Activated CD4-positive, CD25-positive, alpha-beta regulatory T cell treated with anti-CD3 and anti-CD28 coated beads, Interleukin-2, amount 50 U/mL, for 72 hours (primary cell): ENCODE measurements around the gene ZBTB42.

Experiments used
- DNase-seq: peaks from one replicate; pipeline ENCODE4 v3.0.0; 2021

ZBTB42 gene

DNA sequence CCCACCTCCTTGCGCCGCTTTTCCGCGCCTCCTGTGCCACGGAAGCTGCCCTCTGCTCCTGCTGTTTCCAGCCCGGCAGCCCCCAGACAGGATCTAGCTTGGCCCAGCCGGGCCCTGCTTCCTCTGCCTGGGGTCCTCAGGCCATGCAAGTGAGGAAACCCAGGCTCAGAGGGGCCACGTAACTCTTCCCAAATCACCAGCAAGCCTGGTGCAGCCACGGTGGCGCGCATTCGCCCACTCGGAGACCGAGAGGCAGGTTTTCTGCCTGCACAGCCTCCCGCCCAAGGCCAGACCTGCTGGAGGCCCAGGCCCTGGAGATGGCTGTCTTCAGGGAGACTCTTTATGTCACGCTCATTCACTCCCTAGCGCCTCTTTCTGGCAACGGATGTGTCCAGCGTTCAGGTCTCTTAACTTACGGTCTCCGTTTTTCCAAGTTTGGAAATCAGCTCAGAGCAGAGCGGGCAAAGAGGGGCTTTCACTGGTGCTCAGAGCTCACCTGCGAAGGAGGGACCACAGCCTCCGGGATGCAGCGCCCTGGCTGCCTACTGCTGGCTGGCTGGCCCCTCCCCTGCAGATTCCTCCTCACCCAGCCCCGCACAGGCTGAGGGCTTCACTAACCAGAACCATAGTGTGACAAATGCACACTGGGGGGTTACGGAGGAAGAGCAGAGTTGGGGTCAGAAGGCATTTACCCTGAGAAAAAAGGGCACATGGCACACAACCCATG is 43.6 kb downstream of the ZBTB42 start:
- no peak for DNase-seq

DNA sequence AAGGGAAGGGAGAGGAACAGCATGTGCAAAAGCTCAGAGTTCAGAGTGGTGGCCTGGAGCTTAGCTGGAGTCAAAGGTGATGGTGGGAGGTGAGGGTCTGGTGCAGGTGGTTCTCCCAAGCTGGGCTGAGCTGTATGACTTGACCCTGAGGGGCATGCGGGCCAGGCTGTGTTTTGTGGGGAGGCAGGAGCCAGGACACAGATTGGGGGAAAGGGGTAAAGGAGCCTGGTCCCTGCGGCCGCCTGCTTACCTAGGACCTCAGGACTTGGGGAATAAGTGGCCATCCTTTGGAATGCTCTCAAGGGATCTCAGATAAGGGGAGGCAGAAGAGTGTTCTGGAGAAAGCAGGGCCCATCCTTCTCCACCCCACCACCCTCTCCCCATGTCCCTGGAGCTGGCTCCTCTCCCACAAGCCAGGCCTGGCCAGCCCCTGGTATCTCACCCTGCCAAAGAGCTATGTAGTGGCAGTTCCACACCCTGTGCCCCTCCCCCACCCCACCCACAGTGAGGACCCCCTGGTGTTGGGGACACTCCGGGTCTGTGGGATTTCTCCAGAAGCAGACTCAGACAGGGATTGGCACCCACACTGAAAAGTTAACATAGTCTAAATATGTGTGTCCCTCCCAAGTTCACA is 44.2 kb downstream of the ZBTB42 start:
- DNase-seq, result no peak

DNA sequence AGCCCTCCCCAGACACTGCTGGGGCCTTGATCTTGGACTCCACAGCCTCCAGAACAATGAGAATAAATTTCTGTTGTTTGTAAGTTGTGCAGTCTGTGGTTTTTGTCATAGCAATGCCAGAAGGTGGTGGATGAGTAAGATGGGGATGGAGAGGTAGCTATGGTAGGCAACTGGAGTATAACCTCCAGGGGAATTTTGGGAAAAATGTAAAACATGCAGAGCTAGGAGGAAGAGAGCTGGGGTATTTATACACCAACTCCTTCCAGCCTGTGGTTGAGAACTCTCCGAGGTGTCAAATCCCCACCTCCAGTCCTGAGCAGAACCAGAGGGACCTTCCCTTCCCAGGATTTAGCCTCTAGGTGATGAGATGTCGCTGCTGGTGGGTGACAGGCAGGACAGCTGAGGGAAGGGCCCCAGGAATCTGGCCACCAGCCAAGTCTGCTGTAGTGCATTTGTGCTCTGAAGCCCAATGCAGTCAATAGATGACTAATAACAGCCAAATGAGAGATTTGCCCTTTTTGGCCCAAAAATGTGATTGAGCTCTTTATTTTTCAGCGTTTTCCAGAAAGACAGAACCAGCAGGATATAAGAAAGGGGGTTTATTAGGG is 45.0 kb downstream of the ZBTB42 start:
- no peak for DNase-seq

DNA sequence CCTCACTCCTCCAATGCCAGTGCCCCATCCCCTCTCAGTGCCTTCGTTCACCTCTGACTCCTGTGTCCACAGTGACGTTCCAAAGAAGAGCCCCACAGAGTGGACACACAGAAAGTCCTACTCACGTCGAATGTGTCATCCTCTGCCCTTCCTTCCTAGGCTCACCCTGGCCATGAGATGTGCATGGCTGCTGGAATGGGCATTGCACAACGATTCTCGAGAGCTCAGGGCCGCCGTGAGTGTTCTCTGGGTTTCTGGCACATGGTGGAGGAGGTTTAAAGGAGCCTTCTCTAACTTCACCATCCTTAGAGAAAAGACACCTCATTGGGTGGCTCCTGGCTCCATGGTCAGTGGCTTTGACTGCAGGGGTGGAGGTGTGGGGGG is 51.4 kb downstream of the ZBTB42 start:
- no peak for DNase-seq
